LNCaP clone FGC (cell line): ENCODE results near the gene ZBTB1.
"Not testable (repeated sequence)": the region's sequence is repeated elsewhere in the genome, so short reads cannot be mapped to it uniquely, and the experiment has no call there.

ENCODE experiments used
- DNase-seq: peaks from one replicate; pipeline ENCODE4 v3.0.0-alpha.2; 2011; ENCODE audit warnings: low read depth
- H3K4me3 ChIP-seq: 2 replicates; pipeline ENCODE4 v1.5.1; 2011; ENCODE audit warnings: mild to moderate bottlenecking, low read depth, low read length, control low read depth
- CTCF ChIP-seq: IDR thresholded peaks from 2 replicates; pipeline ENCODE4 v1.5.1; 2012; ENCODE audit warnings: mild to moderate bottlenecking; ENCODE audit not compliant: control insufficient read depth, insufficient read depth; ENCODE audit errors: extremely low read depth

Gene ZBTB1

GRCh38 chr14:64509036-64509435 is 4.5 kb downstream of the ZBTB1 start:
- no peak for DNase-seq
- H3K4me3 ChIP-seq, result no peak overlapping the region
- TF ChIP-seq CTCF, result no peak

- TF ChIP-seq CTCF, result peak; percentile 87
- H3K4me3 ChIP-seq, result no peak overlapping the region
Observed at GRCh38 chr14:64510825-64511671, 6.5 kb downstream of the ZBTB1 start.

GRCh38 chr14:64513271-64513670 is 8.7 kb downstream of the ZBTB1 start:
- no peak for TF ChIP-seq CTCF
- no peak overlapping the region for H3K4me3 ChIP-seq
- DNase-seq, result peak; percentile 51

More at GRCh38 chr14:64510825-64511671, 6.5 kb downstream of the ZBTB1 start:
- DNase-seq, result no peak

GRCh38 chr14:64515053-64515452 is 10.5 kb downstream of the ZBTB1 start:
- no peak overlapping the region for H3K4me3 ChIP-seq
- no peak for TF ChIP-seq CTCF
- peak; percentile 99 for DNase-seq

- no peak overlapping the region for H3K4me3 ChIP-seq
- DNase-seq, result no peak
- TF ChIP-seq CTCF, result no peak
Observed at GRCh38 chr14:64516969-64517368, 12.4 kb downstream of the ZBTB1 start.

- DNase-seq, H3K4me3 ChIP-seq: not testable (repeated sequence)
Observed at GRCh38 chr14:64517667-64518066, 13.1 kb downstream of the ZBTB1 start.

- no peak for DNase-seq
- no peak overlapping the region for H3K4me3 ChIP-seq
Observed at GRCh38 chr14:64518229-64518628, 13.7 kb downstream of the ZBTB1 start.

More at GRCh38 chr14:64518229-64518628, 13.7 kb downstream of the ZBTB1 start:
- TF ChIP-seq CTCF, result no peak
